ENCODE measurements around the gene STAB1. TPM values are rescaled to one million over a fixed set of nuclear protein-coding genes. Genes with fewer than 3 reads are reported as not detected.
A peak's percentile ranks its signal among the peaks of the same experiment; 100 is the strongest.

Gene STAB1
- total RNA-seq, 1 donor from 2014 or later = 74.7 TPM

- no peak for DNase-seq
- ATAC-seq (ENCODE audit: poor library complexity) = no peak
- intact Hi-C loops (cut with DNase I) = no loop called here
These were observed 33.6 kb downstream of the STAB1 start for GRCh38 chr3:52528586-52529375.

GRCh38 chr3:52529376-52530333, 34.5 kb downstream of the STAB1 start:
- peak; percentile 58 for ATAC-seq (ENCODE audit: poor library complexity)
- DNase-seq = peak; percentile 72
- intact Hi-C loops (cut with DNase I) = no loop called here

- DNase-seq = peak; percentile 79
These were observed 36.0 kb downstream of the STAB1 start for GRCh38 chr3:52530918-52531826.

GRCh38 chr3:52531860-52532516, 36.9 kb downstream of the STAB1 start:
- no peak for ATAC-seq (ENCODE audit: poor library complexity)
- intact Hi-C loops (cut with DNase I) = no loop called here
- no peak for DNase-seq

More at GRCh38 chr3:52530918-52531826, 36.0 kb downstream of the STAB1 start:
- intact Hi-C loops (cut with DNase I) = no loop called here
- ATAC-seq (ENCODE audit: poor library complexity) = peak; percentile 65

GRCh38 chr3:52532517-52532837, 37.3 kb downstream of the STAB1 start:
- ATAC-seq (ENCODE audit: poor library complexity) (no peak), DNase-seq (no peak)
- intact Hi-C loops (cut with DNase I) = no loop called here

GRCh38 chr3:52532838-52533622, 37.9 kb downstream of the STAB1 start:
- ATAC-seq (ENCODE audit: poor library complexity) (no peak), DNase-seq (peak; percentile 65)
- intact Hi-C loops (cut with DNase I) = no loop called here

- ATAC-seq (ENCODE audit: poor library complexity) = peak; percentile 23
- DNase-seq = peak; percentile 80
- intact Hi-C loops (cut with DNase I) = no loop called here
These were observed 38.6 kb downstream of the STAB1 start, which contains the start of gene NT5DC2 for GRCh38 chr3:52533623-52534280. Gene NT5DC2 (minus strand): TSS chr3:52533857. CDS start chr3:52533737, 120 bp downstream.

- intact Hi-C loops (cut with DNase I) = loop anchor here (5.0 kb wide), 1 partner anchor 52 kb away; no protein-coding TSS in a partner anchor
- no peak for ATAC-seq (ENCODE audit: poor library complexity)
- DNase-seq = peak; percentile 46
These were observed 39.4 kb downstream of the STAB1 start for GRCh38 chr3:52534281-52535183.

GRCh38 chr3:52535411-52536111, 40.4 kb downstream of the STAB1 start:
- intact Hi-C loops (cut with DNase I) = loop anchor here (5.0 kb wide), 1 partner anchor 53 kb away; no protein-coding TSS in a partner anchor
- peak; percentile 23 for DNase-seq
- no peak for ATAC-seq (ENCODE audit: poor library complexity)

- no peak for DNase-seq
- intact Hi-C loops (cut with DNase I) = loop anchor here (5.0 kb wide), 1 partner anchor 54 kb away; no protein-coding TSS in a partner anchor
- ATAC-seq (ENCODE audit: poor library complexity) = no peak
These were observed 40.9 kb downstream of the STAB1 start for GRCh38 chr3:52536112-52536368.

- intact Hi-C loops (cut with DNase I) = loop anchor here (5.0 kb wide), 1 partner anchor 54 kb away; no protein-coding TSS in a partner anchor
- ATAC-seq (ENCODE audit: poor library complexity) (peak; percentile 92), DNase-seq (peak; percentile 99)
These were observed 41.4 kb downstream of the STAB1 start, which contains the start of gene UQCC5 for GRCh38 chr3:52536369-52537164. Gene UQCC5 (plus strand): TSS chr3:52536605. CDS start chr3:52536756, 151 bp downstream.

- ATAC-seq (ENCODE audit: poor library complexity) = peak; percentile 37
- no peak for DNase-seq
- intact Hi-C loops (cut with DNase I) = loop anchor here (5.0 kb wide), 1 partner anchor 55 kb away; no protein-coding TSS in a partner anchor
These were observed 42.1 kb downstream of the STAB1 start for GRCh38 chr3:52537165-52537620.

GRCh38 chr3:52537726-52538421, 42.7 kb downstream of the STAB1 start:
- intact Hi-C loops (cut with DNase I) = loop anchor here (5.0 kb wide), 1 partner anchor 56 kb away; no protein-coding TSS in a partner anchor
- no peak for DNase-seq
- ATAC-seq (ENCODE audit: poor library complexity) = no peak
